Neural cell (in vitro differentiated cells): Measurements from ENCODE around the gene HDAC7.

ENCODE experiments used
- POLR2AphosphoS5 ChIP-seq: IDR thresholded peaks from 2 replicates; pipeline ENCODE4 v1.6.1; 2012
- RAD21 ChIP-seq: fragments of 450-650 bp; conservative IDR thresholded peaks from 2 replicates; pipeline ENCODE4 v1.6.1; 2014; ENCODE audit warnings: antibody characterized with exemption, mild to moderate bottlenecking, moderate library complexity
- TAF1 ChIP-seq: IDR thresholded peaks from 2 replicates; pipeline ENCODE4 v1.6.1; 2012; ENCODE audit warnings: low read depth
- TF ChIP-seq, protein P1 (sequence below): fragments of 450-650 bp; IDR thresholded peaks from 2 replicates; pipeline ENCODE4 v1.5.1; 2014; ENCODE audit warnings: antibody characterized with exemption, mild to moderate bottlenecking, moderate library complexity; ENCODE audit not compliant: poor library complexity, severe bottlenecking

DNA sequence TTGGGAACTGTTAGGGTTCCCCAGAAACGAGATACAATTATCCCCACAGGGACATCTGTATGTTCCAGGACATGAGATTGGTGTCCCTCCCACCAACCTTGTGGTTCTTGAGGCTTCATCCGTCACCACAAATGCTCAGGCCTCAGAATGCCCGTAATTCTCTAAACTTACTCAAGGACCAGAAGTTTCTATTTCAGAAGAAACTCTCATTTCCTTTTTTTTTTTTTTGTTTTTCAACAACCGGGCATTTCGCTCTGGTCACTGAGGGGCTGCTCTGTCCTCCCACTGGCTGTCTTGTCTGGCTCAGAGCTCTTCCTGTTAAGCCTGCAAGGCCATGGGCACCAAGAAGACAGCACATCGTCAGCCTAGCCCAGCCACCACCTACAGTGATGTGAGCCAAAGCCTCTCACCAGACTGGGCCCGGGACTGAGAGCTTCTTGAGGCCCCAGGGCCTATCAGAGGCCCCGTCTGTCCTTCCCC lies 48.9 kb upstream of the HDAC7 start:
- TF ChIP-seq, protein P1, sequence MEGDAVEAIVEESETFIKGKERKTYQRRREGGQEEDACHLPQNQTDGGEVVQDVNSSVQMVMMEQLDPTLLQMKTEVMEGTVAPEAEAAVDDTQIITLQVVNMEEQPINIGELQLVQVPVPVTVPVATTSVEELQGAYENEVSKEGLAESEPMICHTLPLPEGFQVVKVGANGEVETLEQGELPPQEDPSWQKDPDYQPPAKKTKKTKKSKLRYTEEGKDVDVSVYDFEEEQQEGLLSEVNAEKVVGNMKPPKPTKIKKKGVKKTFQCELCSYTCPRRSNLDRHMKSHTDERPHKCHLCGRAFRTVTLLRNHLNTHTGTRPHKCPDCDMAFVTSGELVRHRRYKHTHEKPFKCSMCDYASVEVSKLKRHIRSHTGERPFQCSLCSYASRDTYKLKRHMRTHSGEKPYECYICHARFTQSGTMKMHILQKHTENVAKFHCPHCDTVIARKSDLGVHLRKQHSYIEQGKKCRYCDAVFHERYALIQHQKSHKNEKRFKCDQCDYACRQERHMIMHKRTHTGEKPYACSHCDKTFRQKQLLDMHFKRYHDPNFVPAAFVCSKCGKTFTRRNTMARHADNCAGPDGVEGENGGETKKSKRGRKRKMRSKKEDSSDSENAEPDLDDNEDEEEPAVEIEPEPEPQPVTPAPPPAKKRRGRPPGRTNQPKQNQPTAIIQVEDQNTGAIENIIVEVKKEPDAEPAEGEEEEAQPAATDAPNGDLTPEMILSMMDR = no peak
- TF ChIP-seq POLR2AphosphoS5 (no peak), RAD21 (no peak), TAF1 (no peak)
